ENCODE measurements around the gene OR6J1.
"Not testable (repeated sequence)": the region's sequence is repeated elsewhere in the genome, so short reads cannot be mapped to it uniquely, and the experiment has no call there.

Gene OR6J1

GRCh38 chr14:22644305-22644635 is at the start of gene OR6J1:
Gene OR6J1 (minus strand): TSS chr14:22644352. CDS start chr14:22634811, 9,541 bp downstream.
- Mint-ChIP-seq H3K36me3 (no peaks in the 10 kb centered on the region), H3K9me3 (no peaks in the 10 kb centered on the region), H3K27ac (no peak within 1 kb of the TSS), H3K27me3 (peaks cover 4 to 7% of the 10 kb centered on the region in 2 donors), H3K4me1 (peaks cover 0 to 2% of the 10 kb centered on the region in 2 donors), H3K4me3 (no peak within 1 kb of the TSS)
- ATAC-seq (replicated peaks) (no peak), DNase-seq (no peak)

DNA sequence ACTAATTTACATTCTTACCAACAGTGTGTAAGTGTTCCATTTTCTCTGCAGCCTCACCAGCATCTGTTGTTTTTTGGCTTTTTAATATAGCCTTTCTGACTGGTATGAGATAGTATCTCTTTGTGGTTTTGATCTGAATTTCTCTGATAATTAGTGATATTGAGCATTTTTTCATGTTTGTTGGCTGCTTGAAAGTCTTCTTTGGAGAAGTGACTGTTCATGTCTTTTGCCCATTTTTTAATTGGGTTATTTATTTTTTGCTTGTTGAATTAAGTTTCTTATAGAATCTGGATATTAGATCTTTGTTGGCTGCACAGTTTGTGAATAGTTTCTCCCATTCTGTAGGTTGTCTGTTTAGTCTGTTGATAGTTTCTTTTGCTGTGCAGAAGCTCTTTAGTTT is 48.0 kb upstream of the OR6J1 start:
- Mint-ChIP-seq H3K4me3 (no peak overlapping the region), H3K27me3 (peaks cover 50 to 62% of the 10 kb centered on the region in 2 donors), H3K9me3 (peaks cover 11 to 16% of the 10 kb centered on the region in 2 donors), H3K4me1 (peaks cover 1 to 13% of the 10 kb centered on the region in 2 donors), H3K36me3 (peaks cover 0 to 7% of the 10 kb centered on the region in 2 donors), H3K27ac (no peak overlapping the region)
- ATAC-seq (replicated peaks): no peak
- no peak for DNase-seq

DNA sequence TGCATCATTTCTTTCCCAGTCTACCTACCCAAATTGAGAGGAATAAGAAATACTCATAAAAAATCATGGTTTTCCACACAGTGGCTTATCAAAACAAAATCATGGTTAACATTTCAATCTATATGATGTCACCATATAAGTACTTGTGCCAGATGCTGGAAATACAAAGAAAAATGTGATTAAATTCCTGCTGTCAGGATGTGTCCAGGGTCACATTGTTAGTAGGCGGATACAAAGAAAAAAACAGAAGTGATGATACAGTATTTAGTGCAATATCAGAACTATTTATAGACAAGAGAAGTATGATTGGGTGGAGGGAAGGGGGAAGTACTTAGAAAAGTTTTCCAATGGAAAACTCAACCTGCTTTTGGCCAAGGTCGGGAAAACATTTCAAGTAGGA is 47.0 kb upstream of the OR6J1 start:
- H3K27me3 Mint-ChIP-seq: peaks cover 51 to 68% of the 10 kb centered on the region in 2 donors
- H3K36me3 Mint-ChIP-seq: peaks cover 0 to 8% of the 10 kb centered on the region in 2 donors
- H3K27ac Mint-ChIP-seq: no peak overlapping the region
- H3K9me3 Mint-ChIP-seq: peaks cover 11 to 16% of the 10 kb centered on the region in 2 donors
- no peak overlapping the region for H3K4me3 Mint-ChIP-seq
- no peak for ATAC-seq (replicated peaks)
- H3K4me1 Mint-ChIP-seq: peaks cover 1 to 13% of the 10 kb centered on the region in 2 donors
- no peak for DNase-seq

DNA sequence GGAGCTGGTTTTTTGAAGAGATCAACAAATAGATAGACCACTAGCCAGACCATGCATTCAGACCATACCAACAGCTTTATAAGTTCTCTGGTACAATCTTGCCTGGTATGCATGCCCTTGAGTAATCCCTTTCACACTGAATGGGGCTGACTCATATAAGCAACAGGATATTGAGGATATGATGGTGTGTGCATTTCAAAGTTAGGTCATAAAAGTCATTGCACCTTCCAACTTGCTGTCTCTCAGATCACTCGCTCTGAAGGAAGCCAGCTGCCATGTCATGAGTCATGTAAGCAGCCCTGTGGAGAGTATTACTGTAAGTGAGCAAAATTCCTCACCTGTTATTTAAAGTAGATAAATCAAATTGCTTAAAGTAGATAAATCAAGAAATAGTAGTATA is 45.0 kb upstream of the OR6J1 start:
- Mint-ChIP-seq H3K4me1 (peaks cover 1 to 13% of the 10 kb centered on the region in 2 donors), H3K9me3 (peaks cover 11 to 16% of the 10 kb centered on the region in 2 donors), H3K36me3 (peaks cover 0 to 8% of the 10 kb centered on the region in 2 donors), H3K27me3 (peaks cover 51 to 74% of the 10 kb centered on the region in 2 donors), H3K4me3 (no peak overlapping the region), H3K27ac (no peak overlapping the region)
- ATAC-seq (replicated peaks) (peak; percentile 38 to 43), DNase-seq (no peak)

GRCh38 chr14:22687969-22688368 is 43.8 kb upstream of the OR6J1 start:
- not testable (repeated sequence) for H3K4me3 Mint-ChIP-seq; H3K27ac Mint-ChIP-seq; ATAC-seq (replicated peaks); DNase-seq; H3K36me3 Mint-ChIP-seq
- Mint-ChIP-seq H3K27me3 (peaks cover 51 to 72% of the 10 kb centered on the region in 2 donors), H3K4me1 (peaks cover 1 to 13% of the 10 kb centered on the region in 2 donors), H3K9me3 (peaks cover 11 to 14% of the 10 kb centered on the region in 2 donors)

- H3K4me1 Mint-ChIP-seq; DNase-seq; ATAC-seq (replicated peaks); H3K9me3 Mint-ChIP-seq; H3K36me3 Mint-ChIP-seq; H3K4me3 Mint-ChIP-seq; H3K27ac Mint-ChIP-seq: not testable (repeated sequence)
- H3K27me3 Mint-ChIP-seq: peaks cover 49 to 72% of the 10 kb centered on the region in 2 donors
Measured at GRCh38 chr14:22686176-22686611, 42.0 kb upstream of the OR6J1 start.

- Mint-ChIP-seq H3K4me1 (peaks cover 0 to 6% of the 10 kb centered on the region in 2 donors), H3K27ac (no peak overlapping the region), H3K27me3 (peaks cover 42 to 64% of the 10 kb centered on the region in 2 donors), H3K9me3 (peaks cover 3 to 5% of the 10 kb centered on the region in 2 donors), H3K4me3 (no peak overlapping the region), H3K36me3 (peaks cover 0 to 5% of the 10 kb centered on the region in 2 donors)
- ATAC-seq (replicated peaks) (no peak), DNase-seq (no peak)
Measured at GRCh38 chr14:22685467-22685866, 41.3 kb upstream of the OR6J1 start.

DNA sequence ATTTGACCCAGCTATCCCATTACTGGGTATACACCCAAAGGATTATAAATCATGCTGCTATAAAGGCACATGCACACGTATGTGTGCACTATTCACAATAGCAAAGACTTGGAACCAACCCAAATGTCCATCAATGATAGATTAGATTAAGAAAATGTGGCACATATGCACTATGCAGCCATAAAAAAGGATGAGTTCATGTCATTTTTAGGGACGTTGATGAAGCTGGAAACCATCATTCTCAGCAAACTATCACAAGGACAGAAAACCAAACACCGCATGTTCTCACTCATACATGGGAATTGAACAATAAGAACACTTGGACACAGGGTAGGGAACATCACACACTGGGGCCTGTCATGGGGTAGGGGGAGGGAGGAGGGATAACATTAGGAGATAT is 39.3 kb upstream of the OR6J1 start:
- H3K4me1 Mint-ChIP-seq; H3K27ac Mint-ChIP-seq; H3K9me3 Mint-ChIP-seq; DNase-seq; H3K36me3 Mint-ChIP-seq; H3K4me3 Mint-ChIP-seq; ATAC-seq (replicated peaks): not testable (repeated sequence)
- H3K27me3 Mint-ChIP-seq: peaks cover 46 to 69% of the 10 kb centered on the region in 2 donors

- peaks cover 3% of the 10 kb centered on the region in 2 donors for H3K36me3 Mint-ChIP-seq
- no peak overlapping the region for H3K4me3 Mint-ChIP-seq
- peaks cover 34 to 48% of the 10 kb centered on the region in 2 donors for H3K27me3 Mint-ChIP-seq
- no peak overlapping the region for H3K27ac Mint-ChIP-seq
- no peak for DNase-seq
- no peak for ATAC-seq (replicated peaks)
- peaks cover 0 to 4% of the 10 kb centered on the region in 2 donors for H3K9me3 Mint-ChIP-seq
- H3K4me1 Mint-ChIP-seq: no peaks in the 10 kb centered on the region
Measured at GRCh38 chr14:22678221-22678620, 34.1 kb upstream of the OR6J1 start.

GRCh38 chr14:22677551-22677950 is 33.4 kb upstream of the OR6J1 start:
- peaks cover 27 to 41% of the 10 kb centered on the region in 2 donors for H3K27me3 Mint-ChIP-seq
- not testable (repeated sequence) for H3K4me3 Mint-ChIP-seq; ATAC-seq (replicated peaks); H3K36me3 Mint-ChIP-seq; H3K4me1 Mint-ChIP-seq; H3K9me3 Mint-ChIP-seq; H3K27ac Mint-ChIP-seq; DNase-seq

DNA sequence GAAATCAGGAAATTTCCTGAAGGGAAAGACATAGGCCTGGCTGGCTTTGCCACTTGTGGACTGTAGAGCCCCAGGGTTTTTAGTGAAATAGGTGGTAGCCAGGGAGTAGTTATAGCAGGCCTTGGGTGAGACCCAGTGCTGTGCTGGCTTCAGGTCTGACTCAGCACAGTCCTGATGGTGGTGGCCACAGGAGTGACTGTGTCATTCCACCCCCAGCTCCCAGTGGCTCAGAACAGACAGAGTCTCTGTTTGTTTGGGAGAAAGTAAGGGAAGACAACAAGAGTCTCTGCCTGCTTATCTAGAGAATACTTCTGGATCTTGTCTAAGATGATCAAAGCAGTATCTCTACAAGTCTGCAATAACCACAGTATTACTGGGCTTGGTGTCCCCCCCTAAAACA is 27.5 kb upstream of the OR6J1 start:
- peaks cover 14 to 34% of the 10 kb centered on the region in 2 donors for H3K4me1 Mint-ChIP-seq
- no peak for DNase-seq
- ATAC-seq (replicated peaks): peak; percentile 30

DNA sequence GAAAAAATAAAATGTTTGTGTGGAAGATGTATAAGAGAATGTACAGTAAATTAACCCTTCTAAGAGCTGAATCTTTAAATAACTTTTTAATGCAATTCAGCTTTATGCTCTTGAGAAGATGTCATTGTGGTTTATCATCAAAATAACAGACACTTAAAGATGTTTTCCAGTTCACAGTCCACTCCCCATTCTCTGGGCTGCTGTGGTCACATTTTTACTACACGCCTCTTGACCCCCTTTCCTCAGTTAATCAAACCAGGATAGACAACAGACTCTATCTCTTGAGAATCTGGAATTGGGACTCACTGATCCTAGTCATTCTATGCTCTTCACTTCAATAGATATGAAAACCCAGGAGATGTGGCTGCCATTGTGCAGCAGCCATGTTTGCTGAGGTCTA is 24.7 kb upstream of the OR6J1 start:
- peak overlapping the region; percentile 7 to 59 for H3K4me3 Mint-ChIP-seq
- DNase-seq: no peak

More for the DNA sequence above, 27.5 kb upstream of the OR6J1 start:
- Mint-ChIP-seq H3K4me3 (no peak overlapping the region), H3K27me3 (peaks cover 3 to 4% of the 10 kb centered on the region in 2 donors), H3K9me3 (peaks cover 4 to 5% of the 10 kb centered on the region in 2 donors), H3K27ac (no peak overlapping the region), H3K36me3 (peaks cover 0 to 2% of the 10 kb centered on the region in 2 donors)

DNA sequence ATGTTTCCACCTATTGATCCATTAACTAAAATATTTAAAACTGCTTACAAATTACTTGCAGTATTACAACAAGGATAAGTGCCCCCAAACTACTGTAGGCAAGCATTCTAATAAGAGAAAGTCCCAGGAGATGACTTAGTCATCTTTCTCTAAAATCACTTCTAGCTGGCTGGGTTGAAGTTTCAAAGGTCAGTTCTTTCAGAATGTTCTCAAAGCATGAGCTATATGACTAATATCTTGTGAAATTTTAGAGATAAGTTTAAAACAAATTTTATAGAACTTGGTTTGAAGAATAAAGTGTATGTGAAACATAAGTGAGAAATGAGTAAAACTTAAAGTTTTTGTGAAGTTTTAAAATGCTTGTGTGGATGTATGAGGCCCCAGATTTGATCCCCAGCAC is 24.3 kb upstream of the OR6J1 start:
- H3K27me3 Mint-ChIP-seq: no peaks in the 10 kb centered on the region
- H3K9me3 Mint-ChIP-seq: peaks cover 0 to 5% of the 10 kb centered on the region in 2 donors
- H3K4me3 Mint-ChIP-seq: peak overlapping the region in 1 of 2 donors; percentile 63
- H3K27ac Mint-ChIP-seq: peak overlapping the region; percentile 57
- peaks cover 0 to 2% of the 10 kb centered on the region in 2 donors for H3K36me3 Mint-ChIP-seq
- ATAC-seq (replicated peaks): peak; percentile 90 to 93
- peaks cover 14 to 34% of the 10 kb centered on the region in 2 donors for H3K4me1 Mint-ChIP-seq
- no peak for DNase-seq

More for the DNA sequence above, 24.7 kb upstream of the OR6J1 start:
- peaks cover 4 to 5% of the 10 kb centered on the region in 2 donors for H3K9me3 Mint-ChIP-seq
- H3K36me3 Mint-ChIP-seq: peaks cover 0 to 2% of the 10 kb centered on the region in 2 donors
- H3K27me3 Mint-ChIP-seq: no peaks in the 10 kb centered on the region
- ATAC-seq (replicated peaks): peak; percentile 28 to 33
- H3K27ac Mint-ChIP-seq: no peak overlapping the region
- H3K4me1 Mint-ChIP-seq: peaks cover 14 to 34% of the 10 kb centered on the region in 2 donors

DNA sequence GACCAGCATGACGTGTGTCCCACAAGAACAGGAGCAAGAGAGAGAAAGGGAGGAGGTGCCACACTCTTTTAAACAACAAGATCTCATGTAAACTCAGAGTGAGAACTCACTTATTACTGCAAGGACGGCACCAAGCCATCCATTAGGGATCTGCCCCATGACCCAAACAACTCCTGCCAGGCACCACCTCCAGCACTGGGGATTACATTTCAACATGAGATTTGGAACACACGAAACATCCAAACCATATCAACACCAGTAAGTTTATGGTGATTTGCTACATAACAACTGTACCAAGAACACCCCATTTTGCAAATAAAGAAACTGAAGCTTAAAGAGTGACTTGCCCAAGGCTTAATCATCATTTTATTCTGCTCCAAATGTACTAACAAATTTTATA is 23.7 kb upstream of the OR6J1 start:
- no peak for ATAC-seq (replicated peaks)
- Mint-ChIP-seq H3K4me1 (peaks cover 14 to 34% of the 10 kb centered on the region in 2 donors), H3K27ac (peak overlapping the region; percentile 21), H3K4me3 (no peak overlapping the region), H3K9me3 (peaks cover 0 to 4% of the 10 kb centered on the region in 2 donors), H3K27me3 (no peaks in the 10 kb centered on the region), H3K36me3 (peaks cover 0 to 2% of the 10 kb centered on the region in 2 donors)
- DNase-seq: no peak

DNA sequence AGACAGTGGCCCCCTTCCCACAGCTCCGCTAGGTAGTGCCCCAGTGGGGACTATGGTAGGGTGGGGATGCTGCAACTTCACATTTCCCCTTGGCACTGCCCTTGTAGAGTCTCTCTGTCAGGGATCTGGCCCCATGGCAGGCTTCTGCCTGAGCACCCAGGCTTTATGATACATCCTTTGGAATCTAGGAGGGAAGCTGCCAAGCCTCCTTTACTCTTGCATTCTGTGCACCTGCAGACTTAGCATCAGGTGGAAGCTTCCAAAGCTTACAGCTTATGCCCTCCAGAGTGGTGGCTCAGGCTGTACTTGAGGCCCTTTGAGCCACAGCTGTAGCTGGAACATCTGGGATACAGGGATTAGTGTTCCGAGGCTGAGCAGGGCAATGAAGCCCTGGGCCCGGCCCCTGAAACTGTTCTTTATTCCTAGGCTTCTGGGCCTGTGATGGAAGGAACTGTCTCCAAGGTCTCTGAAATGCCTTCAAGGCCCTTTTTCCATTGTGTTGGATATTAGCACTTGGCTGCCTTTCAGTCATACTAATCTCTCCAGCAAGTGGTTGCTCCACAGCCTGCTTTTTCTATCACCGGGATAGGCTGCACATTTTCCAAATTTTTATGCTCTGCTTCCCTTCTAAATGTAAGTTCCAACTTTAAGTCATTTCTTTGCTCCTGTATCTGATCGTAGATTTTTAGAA is 22.2 kb upstream of the OR6J1 start:
- DNase-seq (no peak), ATAC-seq (replicated peaks) (no peak)
- Mint-ChIP-seq H3K4me1 (peaks cover 13 to 29% of the 10 kb centered on the region in 2 donors), H3K27ac (no peak overlapping the region), H3K4me3 (no peak overlapping the region), H3K27me3 (peaks cover 0 to 2% of the 10 kb centered on the region in 2 donors), H3K36me3 (peaks cover 0 to 2% of the 10 kb centered on the region in 2 donors), H3K9me3 (peaks cover 0 to 2% of the 10 kb centered on the region in 2 donors)

Data from stimulated activated naive B cell treated with anti-CD40 and anti-IgM and Interleukin-4, amounts not matched to agents 10 μg/mL and 1 μg/mL and 100 μg/mL, for 72 hours (primary cell).